Lung (tissue), 12 donors: ENCODE results near the gene FLNB. TPM values are rescaled to one million over a fixed set of nuclear protein-coding genes. Genes with fewer than 3 reads are reported as not detected.

Experiments
- ATAC-seq: fragments of 200-7000 bp; cut with Tn5 transposase; one replicate; pipeline ENCODE4 v1.9.1; 2020; ENCODE audit warnings: moderate number of reproducible peaks; ENCODE audit not compliant: insufficient read depth, low FRiP score
- DNase-seq, 3 donors: peaks; one replicate each; pipeline ENCODE4 v3.0.0-alpha.2; 2013 to 2017
- H3K27ac ChIP-seq, 2 donors: one replicate each; pipeline ENCODE4 v1.5.1; 2013; ENCODE audit warnings: mild to moderate bottlenecking in 2 of 2, moderate library complexity in 2 of 2, control low read depth in 1 of 2, inconsistent platforms in 1 of 2, low read depth in 1 of 2, low read length in 1 of 2
- H3K27me3 ChIP-seq, 3 donors: one replicate each; pipeline ENCODE4 v1.5.1; 2013; ENCODE audit warnings: low read length in 2 of 3; ENCODE audit not compliant: control insufficient read depth in 3 of 3, insufficient read depth in 3 of 3
- H3K36me3 ChIP-seq, 4 donors: one replicate each; pipeline ENCODE4 v1.5.1; 2013; ENCODE audit warnings: low read length in 4 of 4, mild to moderate bottlenecking in 1 of 4, moderate library complexity in 1 of 4; ENCODE audit not compliant: control insufficient read depth in 4 of 4, insufficient read depth in 4 of 4
- H3K4me1 ChIP-seq, 5 donors: one replicate each; pipeline ENCODE4 v1.5.1; 2013; ENCODE audit warnings: low read length in 5 of 5, mild to moderate bottlenecking in 2 of 5, moderate library complexity in 1 of 5; ENCODE audit not compliant: control insufficient read depth in 5 of 5, insufficient read depth in 5 of 5
- H3K4me3 ChIP-seq: one replicate; pipeline ENCODE4 v1.5.1; 2013; ENCODE audit warnings: mild to moderate bottlenecking, control low read depth, moderate library complexity
- H3K9ac ChIP-seq, 2 donors: one replicate each; pipeline ENCODE4 v1.5.1; 2013; ENCODE audit warnings: low read length in 2 of 2, control low read depth in 1 of 2; ENCODE audit not compliant: insufficient read depth in 1 of 2
- H3K9me3 ChIP-seq, 4 donors: one replicate each; pipeline ENCODE4 v1.5.1; 2013; ENCODE audit warnings: low read length in 3 of 4, mild to moderate bottlenecking in 1 of 4, moderate library complexity in 1 of 4; ENCODE audit not compliant: control insufficient read depth in 4 of 4, insufficient read depth in 3 of 4
- WGBS, 2 donors: extraction: QIAGEN DNeasy Blood & Tissue Kit; methylation state at CpG; one replicate each; pipeline ENCODE4 v1.1.7; 2013; 5-methylcytosine and 5-hydroxymethylcytosine counted together
- polyA plus RNA-seq, 2 donors: library from polyadenylated mRNA; stranded (reverse); fragments of 200-250 nt; gene quantifications; one replicate each; pipeline ENCODE4 v1.2.1, GENCODE V29; 2013
- total RNA-seq, 2 donors: library from RNA; depleted of rRNA in 1 of 2; stranded (reverse); fragments of >200 nt in 1 of 2; gene quantifications; one replicate each; pipeline ENCODE4 v1.2.1, GENCODE V29; 2014 to 2021
- TF ChIP-seq, protein P1 (sequence below): IDR thresholded peaks from 2 replicates; pipeline ENCODE4 v1.5.1; 2012; ENCODE audit warnings: mild to moderate bottlenecking; ENCODE audit errors: control extremely low read depth, extremely low read depth
- donor health status: control.
- donor health status: control.
- donor health status: Bipolar disorder and iron deficiency.
- donor health status: healthy.
- donor health status: DM: yes; HTN: yes; CAD: no.

Gene FLNB
- total and polyA plus RNA-seq, 4 donors = 32.4 to 122 (median 93.7) TPM

DNA sequence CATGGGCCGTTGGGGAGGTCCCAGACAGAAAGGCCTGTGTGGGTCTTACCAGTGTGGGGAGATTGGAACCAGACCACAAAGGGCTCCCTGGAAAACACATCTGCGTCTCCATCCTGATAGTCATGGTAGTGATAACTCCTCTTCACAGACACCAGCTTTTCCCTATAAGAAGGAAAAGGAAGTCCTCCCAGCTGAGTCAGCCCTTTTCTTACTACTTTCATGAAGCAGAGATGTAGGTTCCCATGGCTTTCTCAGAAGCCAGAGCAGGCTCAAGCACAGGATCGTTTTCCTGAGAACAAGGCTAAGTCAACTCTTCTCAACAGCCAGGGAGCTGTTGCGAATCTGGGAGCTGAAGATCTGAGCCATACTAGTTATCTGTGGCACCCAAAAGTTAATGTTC, 196.5 kb downstream of the FLNB start:
- Histone ChIP-seq H3K9ac (no peak overlapping the region), H3K9me3 (no peaks in the 10 kb centered on the region), H3K4me1 (peaks cover 0 to 4% (median 0%) of the 10 kb centered on the region in 5 donors), H3K36me3 (no peaks in the 10 kb centered on the region), H3K27ac (no peak overlapping the region), H3K4me3 (no peak overlapping the region), H3K27me3 (no peaks in the 10 kb centered on the region)
- TF ChIP-seq, protein P1, sequence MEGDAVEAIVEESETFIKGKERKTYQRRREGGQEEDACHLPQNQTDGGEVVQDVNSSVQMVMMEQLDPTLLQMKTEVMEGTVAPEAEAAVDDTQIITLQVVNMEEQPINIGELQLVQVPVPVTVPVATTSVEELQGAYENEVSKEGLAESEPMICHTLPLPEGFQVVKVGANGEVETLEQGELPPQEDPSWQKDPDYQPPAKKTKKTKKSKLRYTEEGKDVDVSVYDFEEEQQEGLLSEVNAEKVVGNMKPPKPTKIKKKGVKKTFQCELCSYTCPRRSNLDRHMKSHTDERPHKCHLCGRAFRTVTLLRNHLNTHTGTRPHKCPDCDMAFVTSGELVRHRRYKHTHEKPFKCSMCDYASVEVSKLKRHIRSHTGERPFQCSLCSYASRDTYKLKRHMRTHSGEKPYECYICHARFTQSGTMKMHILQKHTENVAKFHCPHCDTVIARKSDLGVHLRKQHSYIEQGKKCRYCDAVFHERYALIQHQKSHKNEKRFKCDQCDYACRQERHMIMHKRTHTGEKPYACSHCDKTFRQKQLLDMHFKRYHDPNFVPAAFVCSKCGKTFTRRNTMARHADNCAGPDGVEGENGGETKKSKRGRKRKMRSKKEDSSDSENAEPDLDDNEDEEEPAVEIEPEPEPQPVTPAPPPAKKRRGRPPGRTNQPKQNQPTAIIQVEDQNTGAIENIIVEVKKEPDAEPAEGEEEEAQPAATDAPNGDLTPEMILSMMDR = no peak
- ATAC-seq (no peak), DNase-seq (peak in 1 of 3 donors; percentile 8)
- 88 to 89% methylated on average over 4 of the region's 4 CpGs for WGBS, 2 donors

DNA sequence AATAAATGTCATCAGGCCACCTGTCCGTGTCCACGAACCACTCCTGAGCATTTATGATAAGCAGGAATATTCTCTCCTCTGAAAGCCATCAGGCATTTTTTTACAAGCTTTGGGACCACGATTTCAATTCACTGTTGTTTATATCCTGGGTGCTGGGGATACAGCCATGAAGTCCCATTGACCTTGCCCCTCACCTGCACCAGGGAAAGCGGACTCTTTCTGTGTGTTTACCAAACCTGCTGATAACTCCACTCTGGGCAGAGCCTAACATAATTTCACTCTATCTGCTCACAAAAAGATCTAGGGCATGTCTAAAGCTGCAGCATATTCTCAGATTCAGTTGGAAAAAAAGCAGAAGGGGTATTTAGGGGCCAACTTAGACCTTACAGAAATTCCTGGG, 197.8 kb downstream of the FLNB start:
- Histone ChIP-seq H3K36me3 (no peaks in the 10 kb centered on the region), H3K4me3 (no peak overlapping the region), H3K9me3 (no peaks in the 10 kb centered on the region), H3K4me1 (peaks cover 0 to 2% (median 0%) of the 10 kb centered on the region in 5 donors), H3K9ac (no peak overlapping the region), H3K27ac (no peak overlapping the region), H3K27me3 (no peaks in the 10 kb centered on the region)
- no peak for DNase-seq
- 82 to 88% methylated on average over 4 of the region's 4 CpGs for WGBS, 2 donors
- TF ChIP-seq, protein P1 = no peak
- no peak for ATAC-seq

DNA sequence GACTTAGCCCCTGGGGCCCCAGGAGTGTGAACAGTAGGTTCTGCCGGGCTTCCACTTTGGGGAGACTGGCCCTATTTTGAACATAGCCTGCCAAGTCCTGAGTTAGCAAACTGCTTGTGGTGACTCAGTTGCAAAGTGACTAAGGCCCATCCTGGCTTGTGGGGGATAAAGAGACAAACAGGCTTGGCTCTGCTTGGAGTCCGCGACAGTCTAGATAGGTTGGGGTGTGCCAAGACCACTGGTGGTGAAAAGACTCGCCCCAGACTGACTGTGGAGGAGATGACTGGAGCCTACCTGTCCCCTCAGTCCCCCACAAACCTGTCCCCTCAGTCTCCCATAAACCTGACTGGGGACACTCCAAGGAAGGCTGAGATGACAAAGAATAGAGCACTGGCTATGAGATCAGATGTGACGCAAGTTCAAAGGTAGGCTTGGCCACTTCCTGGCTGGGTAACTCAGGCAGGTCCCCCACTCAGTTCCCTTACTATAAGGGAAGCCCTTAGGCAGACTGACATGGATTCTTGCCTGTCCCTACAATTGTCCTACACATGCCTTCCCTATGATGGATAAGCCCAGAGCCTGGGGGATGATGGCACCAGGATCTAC, 198.3 kb downstream of the FLNB start:
- WGBS, 2 donors = 89 to 90% methylated on average over 5 of the region's 5 CpGs
- no peaks in the 10 kb centered on the region for H3K27me3 ChIP-seq
- H3K9ac ChIP-seq = no peak overlapping the region
- no peak overlapping the region for H3K4me3 ChIP-seq
- TF ChIP-seq, protein P1 = no peak
- ATAC-seq (no peak), DNase-seq (no peak)
- no peaks in the 10 kb centered on the region for H3K9me3 ChIP-seq
- no peak overlapping the region for H3K27ac ChIP-seq
- no peaks in the 10 kb centered on the region for H3K4me1 ChIP-seq
- H3K36me3 ChIP-seq = no peaks in the 10 kb centered on the region

DNA sequence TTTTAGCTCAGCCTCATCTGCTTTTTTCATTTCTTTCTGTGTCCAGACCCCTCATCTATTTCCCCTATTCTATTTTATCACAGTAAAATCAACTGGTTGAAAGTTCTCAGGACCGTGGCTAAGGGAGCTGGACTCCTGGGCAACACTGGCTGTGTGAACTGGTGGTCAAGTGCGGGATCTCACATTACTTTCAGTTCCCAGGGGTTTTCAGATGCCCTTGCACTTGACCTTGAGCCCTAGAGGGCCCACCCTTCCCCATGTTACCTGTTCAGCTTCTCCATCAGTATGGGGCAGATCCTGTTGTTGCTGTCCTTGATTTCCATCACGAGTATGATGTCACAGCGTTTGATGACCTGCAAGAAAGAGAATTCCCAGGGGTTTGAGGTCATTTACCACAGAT, 199.7 kb downstream of the FLNB start:
- Histone ChIP-seq H3K27ac (no peak overlapping the region), H3K27me3 (no peaks in the 10 kb centered on the region), H3K4me1 (no peaks in the 10 kb centered on the region), H3K9ac (no peak overlapping the region), H3K4me3 (no peak overlapping the region), H3K9me3 (no peaks in the 10 kb centered on the region), H3K36me3 (no peaks in the 10 kb centered on the region)
- ATAC-seq = no peak
- no peak for DNase-seq
- TF ChIP-seq, protein P1 = no peak
- 89 to 94% methylated on average over 4 of the region's 4 CpGs for WGBS, 2 donors
